Stimulated activated CD8-positive, alpha-beta memory T cell treated with anti-CD3 and anti-CD28 coated beads, Interleukin-15, amount 100 ng/mL, for 48 hours (primary cell): ENCODE results near the gene EDN3.

Source experiments
- DNase-seq, 2 donors: peaks; one replicate each; pipeline ENCODE4 v3.0.0-alpha.2; 2020; ENCODE audit warnings: low read depth in 2 of 2

EDN3 gene, protein sequence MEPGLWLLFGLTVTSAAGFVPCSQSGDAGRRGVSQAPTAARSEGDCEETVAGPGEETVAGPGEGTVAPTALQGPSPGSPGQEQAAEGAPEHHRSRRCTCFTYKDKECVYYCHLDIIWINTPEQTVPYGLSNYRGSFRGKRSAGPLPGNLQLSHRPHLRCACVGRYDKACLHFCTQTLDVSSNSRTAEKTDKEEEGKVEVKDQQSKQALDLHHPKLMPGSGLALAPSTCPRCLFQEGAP

DNA sequence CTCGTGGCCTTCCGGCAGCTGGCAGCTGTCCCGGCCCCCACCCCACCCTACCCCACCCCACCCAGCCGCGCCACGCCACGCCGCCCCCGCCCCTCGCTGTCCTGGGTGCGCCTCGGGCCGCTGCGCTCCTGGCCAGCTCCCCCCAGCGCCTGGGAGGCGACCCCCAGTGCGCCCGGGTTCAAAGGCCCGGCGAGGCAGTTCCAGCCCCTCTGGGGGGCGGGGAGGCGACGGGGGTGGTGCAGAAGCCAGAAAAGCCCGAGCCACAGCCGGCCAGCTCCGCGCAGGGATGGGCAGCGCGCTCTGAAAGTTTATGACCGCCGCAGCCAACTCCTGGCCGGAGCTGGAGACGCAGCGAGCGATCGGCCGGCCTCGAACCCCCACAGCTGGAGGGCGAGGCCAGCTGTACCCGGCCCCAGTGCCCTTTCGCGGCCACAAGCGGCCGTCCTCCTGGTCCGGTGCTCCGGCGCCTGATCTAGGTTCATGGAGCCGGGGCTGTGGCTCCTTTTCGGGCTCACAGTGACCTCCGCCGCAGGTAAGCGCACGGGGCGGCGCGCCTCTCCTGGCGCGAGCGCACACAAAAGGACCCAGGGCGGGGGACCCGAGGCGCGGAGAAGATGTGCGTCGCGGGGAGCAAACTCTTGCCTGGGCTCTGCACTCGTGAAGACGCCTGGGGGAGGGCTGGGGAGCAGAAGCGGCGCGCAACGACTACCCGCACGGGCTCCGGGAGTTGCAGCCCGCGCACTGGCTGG, at the start of gene EDN3:
TSS of gene EDN3 (plus strand) at position 279 of the 749 bp plus-strand sequence. CDS start at position 481, 202 bp downstream.
- DNase-seq, result no peak

DNA sequence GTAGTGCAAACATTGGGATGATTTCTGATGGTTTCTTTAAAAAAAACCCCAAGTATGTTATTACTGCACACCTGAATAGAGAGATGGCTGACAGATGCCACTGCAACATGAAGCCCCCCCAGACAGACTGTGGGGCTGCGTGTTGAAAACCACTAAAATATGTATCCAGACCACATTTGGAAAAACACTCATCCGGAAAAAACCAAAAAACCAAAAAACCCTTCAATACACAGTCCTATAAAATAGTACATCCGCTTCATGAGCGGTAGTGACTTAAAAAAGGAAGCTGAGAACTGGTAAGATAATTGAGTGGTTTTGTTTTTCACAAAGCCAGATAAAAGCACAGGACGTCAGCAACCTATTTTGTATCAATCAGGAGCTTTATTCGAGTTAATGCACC, 47.1 kb upstream of the EDN3 start:
- DNase-seq, result no peak

DNA sequence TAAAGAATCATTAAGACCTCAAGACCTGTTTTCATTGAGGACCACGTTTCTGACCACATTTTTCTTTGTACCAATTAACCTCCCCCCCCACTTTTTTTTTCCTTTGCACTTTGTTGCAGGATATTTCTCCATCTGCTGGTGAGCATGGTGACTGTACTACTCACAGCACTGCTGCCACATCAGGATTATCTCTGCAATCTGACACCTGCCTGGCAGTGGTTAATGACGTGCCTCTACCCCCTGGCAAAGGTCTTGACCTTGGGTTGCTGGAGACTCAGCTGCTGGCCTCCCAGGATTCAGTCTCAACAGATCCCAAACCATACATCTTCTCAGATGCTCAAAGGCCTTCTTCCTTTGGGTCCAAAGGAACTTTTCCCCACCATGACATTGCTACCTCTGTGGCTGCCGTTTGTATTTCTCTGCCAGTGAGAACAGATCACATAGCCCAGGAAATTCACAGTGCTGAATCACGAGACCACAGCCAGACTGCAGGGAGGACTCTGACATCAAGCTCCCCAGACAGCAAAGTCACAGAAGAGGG, 46.6 kb upstream of the EDN3 start:
- DNase-seq, result no peak

DNA sequence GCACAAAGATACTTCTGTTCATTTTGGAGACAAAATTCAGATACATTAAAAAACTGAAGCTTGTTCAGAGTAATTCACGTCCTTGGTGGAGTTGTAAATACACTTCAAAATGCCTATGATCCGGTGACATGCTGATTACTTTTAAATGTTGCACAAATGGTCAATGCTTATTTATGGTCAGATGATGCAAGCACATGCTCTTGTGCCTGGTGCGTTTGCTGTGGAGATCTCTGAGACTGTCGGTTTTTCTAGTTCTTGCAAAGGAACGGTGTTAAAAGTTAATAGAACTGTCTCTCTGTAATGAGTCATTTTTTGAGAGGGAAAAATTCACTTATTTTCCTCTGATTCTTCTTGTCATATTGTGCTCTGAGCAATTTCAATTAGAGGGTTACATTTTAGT, 45.2 kb upstream of the EDN3 start:
- DNase-seq, result no peak

DNA sequence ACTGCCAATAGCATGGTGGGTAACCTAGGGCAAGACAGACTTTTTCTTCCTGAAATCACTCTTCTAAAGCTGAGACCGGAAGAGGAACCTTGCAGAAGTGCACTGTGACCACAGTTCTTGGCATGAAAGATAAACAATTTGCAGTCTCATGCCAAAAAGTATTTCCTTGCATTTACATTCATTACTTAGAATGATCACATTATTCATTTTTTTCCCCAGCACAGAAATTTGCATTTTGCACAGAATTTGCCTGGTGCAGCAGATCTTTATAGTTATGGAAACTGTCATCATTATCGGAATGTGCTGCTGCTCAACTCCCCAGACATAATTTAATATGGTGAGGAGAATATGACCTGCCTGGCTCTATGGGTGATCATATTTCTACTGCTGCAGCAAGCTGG, 42.2 kb upstream of the EDN3 start:
- DNase-seq, result no peak

DNA sequence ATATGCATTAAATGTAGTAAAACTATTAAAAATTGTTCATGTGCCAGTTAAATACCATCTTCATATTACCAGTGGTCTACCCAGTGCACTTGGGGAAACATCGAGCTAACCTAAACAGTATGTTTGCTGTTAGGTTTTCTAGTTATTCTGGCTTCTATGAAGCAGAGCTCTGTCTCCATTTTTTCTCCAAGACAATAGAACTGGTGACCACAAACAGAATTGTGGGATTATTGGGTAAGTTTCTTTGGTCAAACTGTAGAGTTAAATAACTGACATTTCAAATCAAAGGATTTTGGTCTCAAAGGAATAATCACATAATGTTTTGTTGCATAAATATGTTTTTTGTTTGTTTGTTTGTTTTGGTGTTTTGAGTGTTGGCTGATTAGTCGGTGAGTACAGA, 40.5 kb upstream of the EDN3 start:
- no peak for DNase-seq

DNA sequence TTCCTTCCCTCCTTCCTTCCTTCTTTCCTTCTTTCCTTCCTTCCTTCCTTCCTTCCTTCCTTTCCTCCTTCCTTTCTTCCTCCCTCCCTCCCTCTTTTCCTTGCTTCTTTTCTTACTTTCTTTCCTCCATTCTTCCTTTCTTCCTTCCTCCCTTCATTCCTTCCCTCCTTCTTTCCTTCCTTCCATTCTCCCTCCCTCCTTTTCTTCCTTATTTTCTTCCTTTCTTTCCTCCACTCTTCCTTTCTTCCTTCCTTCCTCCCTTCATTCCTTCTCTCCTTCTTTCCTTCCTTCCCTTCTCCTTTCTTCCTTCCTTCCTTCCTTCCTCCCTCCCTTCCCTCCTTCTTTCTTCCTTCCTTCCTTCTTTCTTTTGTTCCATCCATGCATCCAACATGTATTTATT, 35.1 kb upstream of the EDN3 start:
- no peak for DNase-seq

DNA sequence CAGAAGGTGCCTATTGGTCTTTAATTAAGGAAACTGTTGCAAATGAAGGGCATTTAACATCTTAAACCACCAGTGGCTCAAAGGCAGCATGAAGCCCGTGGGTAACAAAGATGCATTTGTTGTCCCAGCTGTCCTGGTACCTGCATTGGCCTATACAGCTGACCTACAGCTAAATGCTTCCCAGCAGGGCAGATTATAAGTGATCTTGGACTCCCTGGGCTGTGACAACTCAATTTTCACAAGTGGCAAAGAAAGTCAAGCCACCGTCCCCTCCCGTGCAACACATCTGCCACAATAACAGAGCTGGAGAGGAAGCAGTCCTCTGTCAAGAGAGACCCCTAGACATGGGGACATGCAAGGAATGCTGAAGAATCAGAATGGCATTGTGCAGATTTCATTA, 31.5 kb upstream of the EDN3 start:
- no peak for DNase-seq

DNA sequence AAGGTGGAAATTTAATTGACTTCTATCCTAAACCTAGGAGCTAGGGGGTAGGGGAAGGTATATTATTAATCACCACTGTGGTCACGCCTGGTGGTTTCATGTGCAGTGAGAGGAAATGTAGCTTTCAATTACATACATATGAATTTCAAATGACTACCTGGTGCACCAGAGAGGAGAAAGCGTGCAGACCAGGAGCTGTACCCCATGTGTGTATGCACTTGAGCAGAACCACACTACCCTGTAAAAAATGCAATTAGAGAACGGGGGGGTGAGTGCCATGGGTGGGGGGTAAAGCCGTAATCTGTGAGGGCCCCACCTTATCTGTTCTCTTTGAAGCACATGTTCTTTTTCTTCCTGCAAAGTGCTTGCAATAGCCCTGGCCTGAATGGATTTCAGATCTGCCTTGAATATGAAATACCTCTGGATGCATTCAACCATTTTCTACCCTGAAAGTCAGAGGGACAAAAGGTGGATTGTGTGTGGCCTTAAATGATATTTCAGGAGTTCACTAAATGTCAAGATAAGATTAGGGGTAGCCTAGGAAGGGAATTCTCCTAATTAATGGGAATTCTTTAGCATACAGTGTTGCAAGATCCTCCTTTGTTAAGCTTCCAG, 30.9 kb upstream of the EDN3 start:
- no peak for DNase-seq

DNA sequence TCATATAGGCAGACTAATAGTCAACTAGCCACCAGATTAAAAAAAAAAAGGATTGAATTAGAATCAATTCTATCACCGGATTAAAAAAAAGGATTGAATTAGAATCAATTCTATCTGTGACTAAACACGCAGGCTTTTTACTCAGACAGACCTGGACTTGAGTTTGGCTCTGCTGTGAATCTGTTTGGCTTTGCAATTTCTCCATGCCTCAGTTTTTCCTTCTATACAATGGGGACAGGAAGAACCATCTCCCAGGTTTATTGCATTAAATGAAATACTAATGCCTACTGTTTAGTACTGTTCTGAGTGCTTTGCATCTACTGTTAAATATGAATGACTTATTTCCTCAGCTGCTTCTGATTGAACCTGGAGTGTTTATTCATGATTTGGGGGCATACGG, 30.0 kb upstream of the EDN3 start:
- no peak for DNase-seq

DNA sequence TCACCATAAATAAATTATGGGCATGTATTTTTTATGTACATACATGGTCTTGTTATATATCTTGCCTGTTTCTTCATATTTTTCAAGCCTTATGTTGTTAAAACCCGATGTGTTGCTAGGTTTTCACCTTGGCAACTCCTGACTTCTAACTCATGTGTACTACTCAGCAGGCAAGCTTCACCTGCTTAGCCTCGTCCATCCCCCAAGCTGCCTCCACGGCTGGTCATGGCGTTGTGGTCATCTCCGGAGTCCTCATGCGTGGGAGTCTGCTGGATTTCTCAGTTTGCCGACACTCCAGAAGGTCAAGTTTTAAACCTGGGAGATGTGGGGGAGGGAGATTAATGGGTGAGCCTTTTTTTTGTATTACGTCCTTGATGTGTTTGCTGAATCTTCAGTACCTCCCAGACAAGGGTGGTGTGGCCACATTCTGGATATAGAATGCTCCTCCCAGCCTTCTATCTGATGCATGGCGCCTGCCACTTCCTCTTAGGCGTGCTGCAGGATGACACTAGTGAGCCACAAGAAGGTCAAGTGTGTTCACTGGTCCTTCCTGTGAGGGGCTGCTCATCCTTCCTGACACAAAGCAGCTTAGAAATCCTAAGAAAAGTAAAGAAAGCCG, 26.6 kb upstream of the EDN3 start:
- DNase-seq, result no peak

DNA sequence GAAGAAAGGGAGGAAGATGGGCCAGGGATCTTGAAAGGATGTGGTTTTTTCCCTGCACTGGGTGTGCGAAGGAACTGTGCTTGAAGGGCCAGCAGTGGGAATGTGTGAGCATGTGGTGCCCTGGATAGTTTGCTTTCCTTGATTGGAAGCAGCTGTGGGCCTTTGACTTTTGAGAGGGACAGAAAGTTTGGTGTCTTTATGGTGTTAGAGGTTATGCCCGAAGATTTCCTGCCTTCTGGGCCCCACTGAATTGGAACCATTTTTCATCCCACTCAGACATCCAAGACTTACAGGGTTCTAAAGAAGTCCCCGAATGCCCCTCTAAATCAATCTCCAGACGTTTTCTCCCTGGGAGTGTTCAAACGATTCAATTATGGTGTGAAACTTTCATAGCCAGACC, 23.5 kb upstream of the EDN3 start:
- no peak for DNase-seq

DNA sequence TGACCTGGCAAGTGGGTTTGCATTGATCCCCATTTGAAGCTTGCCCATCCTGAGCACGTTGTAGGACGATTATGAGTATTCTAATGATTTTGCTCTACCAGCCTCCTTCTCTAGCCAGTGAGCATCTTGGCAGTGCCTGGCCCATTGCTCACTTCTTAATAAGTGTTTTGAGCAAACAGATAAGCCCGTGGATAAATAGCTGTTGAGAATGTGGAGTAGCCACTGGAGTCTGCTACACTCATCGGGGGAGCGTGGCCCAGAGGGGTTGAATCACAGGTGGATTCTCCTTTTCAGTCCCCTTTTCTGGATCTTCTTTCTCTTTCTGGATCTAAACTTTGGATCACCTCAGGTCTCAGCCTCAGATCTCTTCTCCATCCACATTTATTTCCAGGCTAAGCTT, 15.9 kb upstream of the EDN3 start:
- no peak for DNase-seq

DNA sequence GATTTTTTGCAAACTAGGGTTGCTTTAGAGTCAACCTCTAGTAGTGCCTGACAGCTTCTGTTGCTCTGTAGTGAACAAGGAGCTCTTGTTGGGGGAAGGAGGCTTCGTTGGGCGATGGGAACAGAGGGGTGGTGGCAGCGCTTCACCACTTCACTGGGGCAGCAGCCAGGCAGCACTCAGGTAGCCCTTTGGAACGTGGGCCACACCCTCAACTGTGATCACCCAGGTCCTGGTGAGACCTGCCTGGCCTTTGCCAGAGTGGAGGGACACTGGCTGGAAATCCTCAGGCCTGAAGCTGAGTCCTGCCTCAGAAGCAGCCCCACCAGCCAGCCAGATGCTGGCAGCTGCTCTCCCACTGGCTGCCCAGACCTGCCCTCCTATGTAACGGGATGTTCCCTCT, 10.4 kb upstream of the EDN3 start:
- DNase-seq, result no peak

DNA sequence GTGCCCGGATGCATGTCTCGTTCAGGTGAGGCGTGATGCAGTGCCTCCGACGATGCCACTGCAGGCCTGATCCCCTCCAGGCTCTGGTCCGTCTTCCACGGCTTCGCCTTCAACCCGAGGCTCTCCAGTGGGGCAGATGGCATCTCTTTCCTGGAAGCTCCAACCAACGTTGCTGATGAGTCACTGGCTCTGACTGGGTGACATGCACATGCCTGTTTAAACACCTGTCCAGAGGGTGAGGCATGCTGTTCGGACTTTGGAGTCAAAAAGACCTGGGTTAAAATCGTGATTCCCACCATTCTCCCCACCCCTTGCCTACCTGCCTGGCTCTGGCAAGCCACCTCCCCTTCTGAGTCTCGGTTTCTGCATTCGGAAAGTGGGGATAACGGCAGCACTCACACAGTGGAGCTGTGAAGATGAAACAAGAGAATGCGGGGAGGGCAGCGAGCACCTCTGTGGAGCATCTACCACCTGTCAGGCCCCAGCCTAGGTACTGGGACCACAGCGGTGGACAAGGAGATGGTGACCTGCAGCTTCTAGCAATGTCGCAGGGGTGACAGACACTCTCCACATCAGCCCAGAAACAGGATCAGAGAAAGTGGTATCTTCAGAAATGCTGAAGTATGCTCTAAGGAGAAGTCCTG, 8.5 kb upstream of the EDN3 start:
- DNase-seq, result no peak

DNA sequence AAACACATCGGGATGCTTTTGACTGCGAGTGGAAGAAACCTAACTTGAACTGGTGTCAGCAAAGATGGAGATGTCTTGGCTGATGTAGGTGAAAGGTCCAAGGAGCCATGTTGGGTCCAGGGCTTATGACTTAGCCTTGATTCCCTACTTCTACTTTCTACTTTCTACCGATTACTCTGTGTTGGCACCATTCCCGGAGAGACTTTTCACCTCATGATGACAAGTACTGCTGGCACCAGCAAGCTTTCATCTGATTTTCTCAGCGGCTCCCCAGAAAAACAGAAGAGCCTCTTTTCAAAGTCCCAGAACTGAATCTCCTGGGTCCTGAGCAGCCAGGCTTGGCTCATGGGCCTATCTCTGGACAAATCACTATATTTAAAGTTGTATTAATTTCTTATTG, 4.9 kb upstream of the EDN3 start:
- no peak for DNase-seq

DNA sequence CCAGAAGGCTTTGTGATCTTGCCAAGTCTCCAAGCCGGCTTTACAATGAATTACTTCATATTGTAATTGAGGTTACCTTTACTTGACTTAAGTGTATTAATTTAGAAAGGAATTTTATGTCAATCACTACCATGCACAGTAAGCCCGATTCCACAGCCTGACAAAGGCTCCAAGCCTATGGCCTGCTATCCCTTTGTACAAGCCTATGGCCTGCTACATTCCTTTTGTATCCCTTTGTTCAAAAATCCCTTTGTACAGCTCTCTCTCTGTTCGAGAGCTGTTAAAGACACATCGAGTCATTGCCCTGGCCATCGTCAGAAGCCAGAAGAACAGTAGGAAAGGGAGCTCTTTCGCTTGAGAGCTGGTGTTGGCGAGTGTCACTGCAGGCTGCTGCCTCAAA, 2.7 kb upstream of the EDN3 start:
- no peak for DNase-seq

DNA sequence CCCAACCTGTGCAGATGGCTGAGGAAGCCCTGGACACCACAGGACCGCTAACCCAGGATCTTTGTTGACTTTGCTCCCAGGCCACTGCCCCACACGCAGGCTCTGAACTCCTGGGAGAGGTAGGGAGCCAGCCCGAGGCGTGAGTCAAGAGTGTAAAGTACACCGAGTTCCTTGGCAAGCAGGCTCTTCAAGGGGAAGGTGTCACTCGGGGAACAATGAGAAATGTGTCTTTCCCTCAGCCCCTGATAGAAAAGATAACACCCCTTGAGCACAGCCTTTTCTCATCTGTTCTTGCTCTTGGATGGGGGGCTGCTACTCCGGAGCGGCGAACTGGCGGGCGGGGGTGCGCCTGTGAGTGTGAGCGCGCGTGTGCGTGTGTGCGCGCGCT, 472 bp upstream of the EDN3 start:
- no peak for DNase-seq

DNA sequence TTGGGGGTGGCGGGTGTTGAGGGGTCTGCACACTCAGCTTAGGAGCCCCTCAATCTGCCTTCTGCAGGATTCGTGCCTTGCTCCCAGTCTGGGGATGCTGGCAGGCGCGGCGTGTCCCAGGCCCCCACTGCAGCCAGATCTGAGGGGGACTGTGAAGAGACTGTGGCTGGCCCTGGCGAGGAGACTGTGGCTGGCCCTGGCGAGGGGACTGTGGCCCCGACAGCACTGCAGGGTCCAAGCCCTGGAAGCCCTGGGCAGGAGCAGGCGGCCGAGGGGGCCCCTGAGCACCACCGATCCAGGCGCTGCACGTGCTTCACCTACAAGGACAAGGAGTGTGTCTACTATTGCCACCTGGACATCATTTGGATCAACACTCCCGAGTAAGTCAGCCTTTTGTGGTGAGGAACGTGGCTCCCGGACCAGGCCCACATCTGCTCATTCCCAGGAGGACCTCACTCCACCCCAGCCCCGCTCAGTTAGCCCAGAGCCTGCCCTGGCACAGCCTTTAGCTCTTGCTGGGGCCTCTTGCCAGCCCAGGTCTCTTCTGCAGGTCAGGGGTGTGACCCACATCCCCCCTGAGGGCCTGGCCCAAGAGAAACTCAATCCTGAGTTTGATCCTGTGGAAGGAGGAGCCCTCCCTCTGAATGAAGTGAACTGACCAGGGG, 1.1 kb downstream of the EDN3 start:
- DNase-seq, result no peak

DNA sequence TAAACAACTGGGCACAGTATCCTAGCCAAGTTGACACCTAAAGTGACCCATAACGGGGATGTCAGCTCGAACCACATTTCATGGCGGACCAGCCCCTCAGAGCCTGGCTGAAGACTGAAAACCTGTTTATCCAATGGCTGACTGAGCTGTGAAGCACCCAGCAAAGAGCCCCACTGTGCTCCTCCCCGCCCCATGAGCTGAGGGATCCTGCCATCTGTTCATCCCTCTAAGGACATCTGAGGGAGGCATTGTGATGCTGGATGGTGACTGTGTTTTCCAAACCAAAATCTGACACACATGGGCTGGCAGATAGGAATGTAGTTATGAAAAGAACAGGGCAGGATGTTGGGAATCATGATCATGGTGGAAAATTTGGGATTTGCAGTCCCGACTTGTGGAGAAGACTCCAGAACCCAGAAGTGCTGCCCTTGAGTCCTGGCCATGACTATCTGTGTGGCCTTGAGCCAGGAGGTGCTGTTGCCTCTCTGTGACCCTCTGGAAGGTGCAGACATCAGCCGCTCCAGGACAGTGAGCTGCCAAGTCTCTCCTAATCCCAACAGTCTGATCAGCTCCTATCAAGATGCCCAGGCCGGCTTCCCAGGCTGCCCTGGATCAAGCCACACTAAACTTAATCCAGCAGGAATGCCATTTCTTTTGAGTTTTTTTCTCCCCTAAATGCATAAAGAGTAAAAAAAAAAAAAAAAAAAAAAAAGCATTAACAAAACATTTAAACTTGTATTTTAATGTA, 5.7 kb downstream of the EDN3 start:
- no peak for DNase-seq

DNA sequence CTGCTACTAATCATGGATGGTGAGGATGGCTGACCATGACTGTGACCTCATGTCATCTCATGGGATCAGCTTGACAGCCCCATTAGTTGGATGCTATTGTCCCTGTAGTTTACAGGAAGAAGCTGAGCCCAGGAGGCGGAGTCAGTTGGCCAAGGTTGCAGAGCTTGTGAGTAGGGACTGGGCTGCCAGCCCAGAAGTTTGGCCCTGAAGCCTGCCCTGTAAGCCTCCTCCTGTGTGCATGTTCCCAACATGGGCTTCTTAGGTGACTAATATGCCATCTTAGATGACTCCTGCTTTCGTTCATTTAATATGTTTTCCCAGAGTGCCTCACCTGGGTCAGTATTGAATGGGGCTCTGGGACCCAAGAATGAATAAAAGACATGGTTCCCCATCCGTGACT, 6.9 kb downstream of the EDN3 start:
- DNase-seq, result no peak
